Femur (tissue), 1 donor: ENCODE measurements around the gene ARHGEF19.
"Not testable (repeated sequence)": the region's sequence is repeated elsewhere in the genome, so short reads cannot be mapped to it uniquely, and the experiment has no call there.

Source experiments
- DNase-seq: peaks from one replicate; pipeline ENCODE4 v3.0.0-alpha.2; 2017

ARHGEF19 gene

DNA sequence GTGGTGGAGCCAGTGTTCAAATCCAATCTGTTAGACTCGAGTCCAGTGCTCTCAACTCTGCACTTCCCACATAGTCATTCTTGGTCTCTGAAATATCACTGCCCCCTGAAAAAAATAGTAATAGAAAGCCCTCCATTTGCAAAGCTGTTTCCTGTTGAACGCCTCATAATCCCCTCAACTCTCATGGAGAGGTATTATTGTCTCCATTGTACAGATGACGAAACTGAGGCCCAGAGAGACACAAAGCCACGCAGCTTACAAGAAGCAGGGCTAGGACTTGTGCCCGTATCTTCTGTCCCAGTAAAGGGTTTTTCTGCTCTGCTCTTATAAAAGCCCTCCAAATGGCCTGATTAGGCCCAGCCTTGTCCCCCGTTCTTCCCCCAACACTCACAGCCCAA, 6.2 kb upstream of the ARHGEF19 start:
- DNase-seq: no peak

DNA sequence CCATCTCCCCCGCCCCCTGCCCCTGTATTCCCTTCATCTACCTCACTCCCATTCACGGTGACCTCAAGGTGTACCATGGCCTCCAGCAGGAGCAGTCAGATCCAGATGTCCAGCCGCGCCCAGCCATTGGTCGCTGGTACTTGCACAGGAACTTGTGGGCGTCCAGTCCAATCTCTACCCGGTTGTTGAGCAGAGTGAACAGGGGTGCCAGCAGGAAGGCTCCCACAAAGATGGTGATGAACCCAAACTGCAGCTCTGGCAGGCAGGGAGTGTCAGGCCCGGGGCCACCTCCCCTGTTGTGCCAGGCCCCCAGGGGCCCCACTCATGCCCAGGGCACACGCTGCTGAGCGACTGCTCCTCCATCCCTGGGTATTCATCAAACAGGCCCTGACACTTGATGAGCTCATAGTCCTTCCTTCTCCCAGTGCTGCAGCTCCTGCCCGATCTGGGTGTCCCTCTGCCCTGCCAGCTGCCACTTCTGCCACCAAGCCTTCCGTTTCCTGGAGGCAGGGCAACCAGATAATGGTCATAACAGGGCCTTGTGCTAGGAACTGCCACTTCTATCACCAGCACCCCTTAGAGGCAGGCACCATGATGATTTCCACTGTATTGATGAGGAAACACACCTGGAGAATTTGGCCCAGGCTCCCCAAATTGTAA, 5.7 kb upstream of the ARHGEF19 start:
- DNase-seq: no peak

DNA sequence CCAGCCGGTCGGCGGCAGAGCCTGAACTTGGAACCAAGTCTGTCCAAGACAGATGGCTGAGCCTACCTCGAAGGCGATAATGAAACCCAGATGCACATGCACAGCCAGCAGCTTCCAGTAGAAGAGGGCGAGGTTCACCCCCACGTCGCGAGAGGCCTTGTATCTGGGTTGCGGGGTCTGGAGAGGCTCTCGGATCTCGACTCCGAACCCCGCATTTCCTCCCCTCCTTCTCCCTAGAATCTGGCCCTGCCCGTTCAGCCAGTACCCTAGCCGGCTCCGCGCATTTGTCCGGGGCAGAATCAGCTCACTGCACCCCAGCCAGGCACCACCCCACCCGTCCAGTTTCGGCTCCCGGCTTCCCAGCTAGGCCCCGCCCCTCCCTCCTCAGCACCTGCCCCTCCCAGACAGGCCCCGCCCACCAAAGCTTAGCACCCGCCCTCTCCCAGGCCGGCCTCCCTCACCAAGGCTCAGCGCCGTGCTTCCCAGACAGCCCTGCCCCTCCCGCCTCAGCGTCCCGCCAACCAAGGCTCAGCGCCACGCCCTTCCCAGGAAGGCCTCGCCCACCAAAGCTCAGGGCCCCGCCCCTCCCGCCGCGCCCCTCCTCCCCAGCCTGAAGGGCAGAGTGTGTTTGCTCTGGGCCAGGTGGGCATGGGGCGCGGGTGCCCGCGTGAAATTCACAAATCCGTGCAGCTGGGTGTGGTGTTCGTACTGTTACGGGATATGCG, 4.8 kb upstream of the ARHGEF19 start:
- peak; percentile 99 for DNase-seq

DNA sequence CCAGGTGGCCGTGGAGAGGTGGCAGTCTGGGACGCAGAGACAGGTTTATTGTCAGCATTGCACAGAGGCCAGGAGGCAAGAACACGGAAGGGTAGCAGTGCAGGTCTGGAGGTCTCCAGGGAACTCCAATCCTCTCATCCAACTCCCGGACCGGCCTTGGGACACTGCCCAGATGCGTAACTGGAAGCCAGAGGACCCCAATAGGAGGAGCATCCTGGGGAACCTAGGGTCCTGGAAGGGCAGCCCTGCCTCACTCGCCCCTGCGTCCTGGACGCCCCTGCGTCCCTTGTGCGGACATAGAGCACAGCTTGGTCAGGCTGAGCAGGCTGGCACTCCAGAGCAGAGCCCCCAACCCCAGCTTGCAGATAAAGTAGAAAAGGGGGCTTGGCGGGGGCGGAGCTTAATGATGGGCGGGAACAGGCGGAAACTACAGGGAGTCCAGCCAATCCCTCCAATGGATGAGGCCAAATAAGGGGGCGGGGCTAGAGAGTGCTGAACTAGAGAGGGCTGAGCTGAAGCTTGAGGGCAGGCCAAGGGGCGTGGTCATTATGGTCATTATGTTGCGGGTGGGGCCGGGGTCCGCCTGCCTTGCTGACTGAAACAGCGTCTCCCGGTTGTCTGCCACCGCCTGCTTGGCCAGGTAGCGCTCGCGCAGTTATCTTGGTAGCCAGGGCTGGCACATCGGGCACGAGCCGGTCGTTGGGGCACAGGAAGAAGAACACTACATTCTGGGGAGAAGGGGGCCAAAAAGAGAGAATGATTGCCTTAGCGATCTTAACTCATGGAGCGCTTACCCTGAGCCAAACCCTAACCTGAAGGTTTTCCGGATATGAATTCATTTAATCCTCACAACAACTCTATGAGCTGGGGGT, 3.7 kb upstream of the ARHGEF19 start:
- DNase-seq: peak; percentile 94

DNA sequence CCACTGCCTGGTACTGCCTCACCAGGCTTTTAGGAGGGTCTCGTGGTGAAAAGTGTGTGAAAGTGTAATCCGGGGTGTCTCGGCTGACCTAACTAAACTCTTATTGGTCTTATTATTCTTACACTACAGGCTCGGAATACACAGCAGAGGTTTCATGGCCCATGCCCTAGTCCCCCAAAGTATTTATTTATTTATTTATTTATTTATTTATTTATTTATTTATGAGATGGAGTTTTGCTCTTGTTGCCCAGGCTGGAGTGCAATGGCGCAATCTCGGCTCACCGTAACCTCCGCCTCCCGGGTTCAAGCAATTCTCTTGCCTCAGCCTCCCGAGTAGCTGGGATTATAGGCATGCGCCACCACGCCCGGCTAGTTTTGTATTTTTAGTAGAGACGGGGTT, 2.8 kb upstream of the ARHGEF19 start:
- DNase-seq: not testable (repeated sequence)

DNA sequence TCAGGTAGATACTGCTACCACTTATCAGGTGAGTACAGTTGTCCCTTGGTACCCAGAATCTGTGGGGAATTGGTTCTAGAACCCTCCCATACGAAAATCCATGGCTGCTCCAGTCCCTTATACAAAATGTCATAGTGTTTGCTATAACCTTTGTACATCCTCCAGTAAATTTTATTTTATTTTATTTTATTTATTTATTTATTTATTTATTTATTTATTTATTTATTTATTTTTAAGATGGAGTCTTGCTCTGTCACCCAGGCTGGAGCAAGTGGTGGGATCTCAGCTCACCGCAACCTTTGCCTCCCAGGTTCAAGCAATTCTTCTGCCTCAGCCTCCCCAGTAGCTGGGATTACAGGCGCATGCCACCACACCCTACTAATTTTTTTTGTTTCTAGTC, 1.1 kb upstream of the ARHGEF19 start:
- not testable (repeated sequence) for DNase-seq

DNA sequence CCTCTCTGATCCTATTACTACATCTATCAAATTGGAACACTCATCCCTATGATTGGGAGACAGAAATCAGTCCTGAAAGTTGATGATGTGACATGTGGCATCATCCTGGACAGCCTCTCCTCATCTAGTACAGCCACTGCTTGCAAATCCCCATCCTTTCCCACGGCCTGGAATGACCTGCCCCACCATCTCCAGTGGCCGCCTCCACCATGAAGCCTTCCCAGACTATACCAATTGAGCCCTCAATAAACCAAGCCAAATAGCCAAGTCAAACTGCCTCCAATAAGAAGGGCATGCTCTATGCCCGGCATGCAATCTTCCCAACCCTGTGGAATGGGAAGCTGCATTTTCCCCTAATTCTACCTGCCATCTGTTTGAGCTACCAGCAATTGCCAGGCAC, 561 bp upstream of the ARHGEF19 start:
- DNase-seq: no peak

DNA sequence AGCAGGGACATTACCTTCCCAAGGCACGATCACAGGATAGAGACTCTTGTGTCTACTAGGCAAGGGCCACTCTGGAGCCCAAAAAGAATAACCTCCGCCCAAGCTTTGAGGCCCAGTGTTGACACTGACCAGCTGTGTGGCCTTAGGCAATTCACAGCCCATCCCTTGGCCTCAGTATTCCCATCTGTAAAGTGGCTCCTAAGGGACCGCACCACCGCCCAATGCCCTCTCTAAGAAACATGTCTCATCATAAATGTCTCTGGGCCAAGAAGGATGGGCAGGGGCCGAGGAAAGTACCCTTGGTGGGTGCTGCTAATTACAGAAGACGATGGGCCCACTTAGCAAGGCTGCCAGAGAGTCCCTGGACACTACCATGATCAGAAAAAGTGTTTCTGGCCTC, 628 bp downstream of the ARHGEF19 start:
- DNase-seq: no peak

DNA sequence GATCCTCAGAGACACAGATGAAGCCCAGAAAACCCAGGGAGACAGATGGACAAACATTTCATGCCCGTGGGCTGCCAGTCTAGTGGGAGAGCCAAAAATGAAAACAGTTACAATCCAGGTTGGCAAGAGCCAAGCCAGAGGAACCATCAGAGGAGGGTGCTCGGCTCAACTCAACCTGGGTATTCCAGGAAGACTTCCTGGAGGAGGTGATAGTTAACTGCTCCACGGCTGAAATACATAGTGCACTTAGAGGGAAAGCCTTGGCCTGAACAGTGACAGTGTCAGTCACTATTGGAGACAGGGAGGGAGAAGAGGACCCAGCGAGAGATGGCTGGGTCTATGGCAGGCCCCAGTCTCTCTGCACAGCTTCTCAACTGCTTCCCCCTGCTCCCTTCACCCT, 1.9 kb downstream of the ARHGEF19 start:
- no peak for DNase-seq

DNA sequence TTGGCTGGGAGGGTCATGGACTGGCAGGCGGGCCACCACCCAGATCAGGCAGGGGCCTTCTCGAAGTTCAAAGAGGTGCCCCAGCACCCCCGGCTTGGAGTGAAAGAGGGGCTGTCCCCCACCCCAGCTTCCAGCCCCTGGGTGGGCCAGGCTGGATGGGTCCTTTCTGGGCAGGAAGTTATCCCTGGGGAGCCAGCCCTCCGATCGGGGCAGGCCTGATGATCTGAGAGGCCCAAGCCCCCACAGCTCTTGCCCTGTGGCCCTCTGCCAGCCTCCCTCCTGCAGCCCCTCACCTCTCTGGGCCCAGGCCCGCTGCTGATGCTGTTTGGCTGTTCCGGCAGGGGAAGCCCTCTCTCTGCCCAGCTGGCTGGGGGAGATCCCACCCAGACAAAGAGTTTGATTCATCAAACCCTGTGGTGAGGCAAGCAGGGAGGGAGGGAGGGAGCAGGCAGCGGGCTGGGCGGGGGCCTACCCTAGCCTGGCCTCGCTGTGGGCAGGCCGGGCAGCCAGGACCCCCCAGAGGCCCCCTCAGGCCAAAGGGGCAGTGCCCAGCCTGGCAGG, 2.5 kb downstream of the ARHGEF19 start:
- peak; percentile 76 for DNase-seq

DNA sequence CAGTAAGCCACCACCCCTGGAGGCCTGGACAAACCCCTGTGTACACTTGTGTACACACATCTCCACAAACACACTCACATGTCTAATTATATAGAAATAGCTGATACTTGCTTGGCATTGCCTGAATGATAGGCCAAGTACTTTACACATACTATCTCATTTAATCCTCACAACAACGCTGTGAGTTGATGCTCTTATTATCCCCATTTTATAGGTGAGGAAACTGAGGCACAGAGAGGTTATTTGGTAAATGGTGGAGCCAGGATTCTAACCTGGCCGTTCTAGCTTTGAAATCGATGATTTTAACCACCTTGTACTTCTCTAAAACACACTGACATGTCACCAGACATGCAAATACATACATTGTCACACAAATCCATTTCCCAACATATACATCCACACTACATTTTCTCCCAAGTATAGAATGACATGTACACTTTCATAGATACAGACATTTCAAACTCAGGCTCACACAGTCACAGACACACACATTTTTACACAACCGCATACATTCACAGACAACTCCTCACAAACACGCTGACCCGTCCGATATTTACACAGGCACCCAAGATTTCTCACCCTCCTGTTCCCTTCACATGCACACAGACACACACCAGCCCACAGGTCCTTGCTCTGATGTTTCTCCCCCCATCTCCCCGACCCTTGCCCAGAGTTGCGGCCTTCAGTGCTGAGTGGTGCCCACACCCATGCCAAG, 3.2 kb downstream of the ARHGEF19 start:
- DNase-seq: no peak

DNA sequence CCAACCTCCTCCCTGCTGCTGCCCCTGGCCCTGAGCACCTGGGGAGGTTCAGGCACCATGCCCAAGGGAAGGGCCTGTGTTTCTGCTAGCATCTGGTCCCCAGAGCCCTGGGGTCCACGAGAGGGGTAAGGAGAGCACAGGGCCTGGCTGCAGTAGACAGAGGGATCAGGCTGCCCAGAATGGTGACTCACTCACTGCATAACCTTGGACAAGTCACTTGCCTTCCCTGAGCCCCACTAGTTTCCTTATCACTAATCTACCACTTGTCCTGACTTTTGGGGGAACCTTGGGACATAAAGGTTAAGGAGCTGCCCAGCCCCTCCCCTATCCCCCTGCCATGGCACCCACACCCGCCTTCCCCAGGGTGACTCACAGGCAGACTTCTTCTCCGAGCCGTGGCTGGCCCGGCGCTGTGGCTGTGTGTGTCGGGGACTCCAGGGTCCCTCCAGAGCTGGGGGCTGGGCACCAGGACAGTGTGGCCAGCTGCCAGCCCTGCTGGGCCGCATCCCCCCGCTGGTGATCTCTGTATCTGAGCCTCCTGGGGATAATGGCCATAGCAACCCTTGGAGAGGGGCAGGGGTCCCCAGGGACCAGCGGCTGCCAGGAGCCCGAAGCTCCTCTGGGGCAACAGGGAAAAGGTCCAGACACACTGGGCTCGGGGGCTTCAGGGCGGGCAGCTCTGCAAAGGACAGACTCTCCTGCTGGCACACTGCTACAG, 4.0 kb downstream of the ARHGEF19 start:
- no peak for DNase-seq

DNA sequence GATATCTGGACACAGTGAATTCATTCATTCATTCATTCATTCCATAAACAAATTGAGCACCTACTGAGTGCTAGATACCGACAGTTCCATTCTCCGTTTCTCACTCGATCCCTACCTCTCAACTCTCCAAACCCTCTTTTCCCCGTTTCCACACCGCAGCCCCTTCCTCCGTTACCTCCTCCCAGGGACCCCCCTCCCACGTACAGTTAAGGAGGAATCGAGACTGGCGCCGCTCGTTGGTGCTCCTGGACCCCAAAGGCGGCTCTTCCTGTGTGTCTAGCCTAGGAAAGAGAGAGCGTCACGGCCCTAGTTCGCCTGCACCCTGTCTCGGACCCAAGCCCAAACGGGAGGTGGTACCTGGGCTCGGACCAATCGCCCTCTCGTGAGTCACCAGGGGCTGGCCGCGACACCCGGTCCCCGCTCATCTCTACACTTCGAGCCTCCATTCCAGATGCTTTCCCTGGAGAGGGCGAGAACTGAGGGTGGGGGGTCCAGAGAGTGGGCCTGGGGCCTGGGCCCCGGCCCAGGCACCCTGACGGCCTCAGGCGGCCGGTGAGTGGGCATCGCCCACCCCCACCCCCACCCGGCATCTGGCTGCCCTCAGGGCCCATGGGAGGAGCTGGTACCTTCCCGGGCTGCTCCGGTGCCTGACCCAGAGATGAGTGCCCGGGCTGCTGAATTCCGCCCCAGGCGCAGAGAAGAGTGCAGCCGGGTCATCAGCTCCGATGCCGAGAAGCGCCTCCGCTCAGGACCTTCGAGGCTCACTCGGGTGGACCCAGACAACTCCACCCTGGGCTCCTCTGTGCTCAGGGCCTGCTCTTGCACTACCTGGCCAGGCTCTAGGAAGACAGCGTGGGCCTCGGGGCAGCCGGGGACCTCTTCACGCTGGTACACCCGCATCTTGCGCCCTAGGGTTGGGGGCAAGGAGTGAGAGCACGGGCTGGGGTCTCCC, 4.9 kb downstream of the ARHGEF19 start:
- no peak for DNase-seq

DNA sequence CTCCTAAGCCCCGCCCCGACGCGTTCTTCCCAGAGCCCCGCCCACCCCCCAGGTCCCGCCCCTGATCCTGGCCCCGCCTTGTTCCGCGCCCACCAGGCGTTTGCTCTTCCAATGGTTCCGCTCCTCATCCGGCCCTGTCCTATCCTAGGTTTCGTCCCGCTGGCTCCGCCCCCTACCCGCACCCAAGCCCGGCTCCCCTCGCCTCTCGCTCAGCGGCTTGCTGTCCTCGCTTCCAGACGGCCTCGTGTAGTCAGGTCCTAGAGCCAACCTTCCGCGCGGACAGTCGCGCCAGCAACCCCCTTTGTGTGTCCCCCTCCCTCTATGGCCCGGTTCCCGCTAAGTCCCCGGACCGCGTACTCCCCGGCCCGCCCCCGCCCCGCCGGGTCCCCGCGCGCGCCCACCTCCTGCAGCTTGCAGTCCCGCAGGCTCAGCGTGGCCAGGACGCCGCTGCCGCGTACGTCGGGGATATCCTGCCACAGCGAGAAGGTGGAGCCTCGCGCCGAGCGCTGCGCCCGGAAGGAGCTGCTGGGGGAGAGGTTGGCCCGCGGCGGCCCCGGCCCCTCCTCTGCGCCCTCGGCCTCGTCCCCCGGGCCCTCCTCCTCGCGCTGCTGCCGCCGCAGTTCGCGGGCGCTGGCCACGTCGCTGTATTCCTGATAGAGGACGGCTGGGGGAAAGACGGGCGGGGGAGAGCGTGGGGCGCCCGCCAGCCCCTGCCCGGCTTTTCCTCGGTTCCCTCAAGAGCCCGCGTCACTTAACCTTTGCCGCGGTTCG, 5.7 kb downstream of the ARHGEF19 start:
- peak; percentile 99 for DNase-seq

DNA sequence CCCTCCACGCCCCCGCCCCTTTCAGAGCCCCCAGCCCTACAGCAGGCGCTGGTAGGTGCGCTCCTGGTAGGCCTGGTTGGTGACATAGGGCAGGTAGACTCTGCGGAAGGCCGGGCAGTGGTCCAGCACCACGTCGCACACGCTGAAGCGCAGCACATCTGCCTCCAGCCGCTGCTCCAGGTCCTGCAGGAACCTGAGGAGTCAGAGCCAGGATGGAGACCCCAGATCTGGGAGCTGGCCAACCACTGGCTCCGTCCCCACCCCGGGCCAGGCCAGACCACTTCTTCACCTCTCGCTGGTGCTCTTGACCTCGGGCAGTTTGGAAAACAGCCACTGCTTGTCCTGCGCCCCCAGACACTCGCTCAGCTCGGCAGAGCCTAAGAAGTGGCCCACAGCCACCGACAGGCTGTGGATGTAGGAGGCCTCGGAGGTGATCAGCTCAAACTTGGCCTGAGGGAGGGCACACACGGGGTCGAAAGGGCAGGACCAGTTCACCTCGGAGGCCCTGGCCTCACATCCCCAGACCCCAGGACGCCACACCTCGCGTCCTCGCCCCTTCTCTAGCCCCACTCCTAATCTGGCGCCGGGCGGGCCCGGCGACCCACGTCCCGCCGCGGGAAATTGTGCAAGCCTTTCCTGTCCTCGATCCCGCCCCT, 6.4 kb downstream of the ARHGEF19 start:
- DNase-seq: no peak

DNA sequence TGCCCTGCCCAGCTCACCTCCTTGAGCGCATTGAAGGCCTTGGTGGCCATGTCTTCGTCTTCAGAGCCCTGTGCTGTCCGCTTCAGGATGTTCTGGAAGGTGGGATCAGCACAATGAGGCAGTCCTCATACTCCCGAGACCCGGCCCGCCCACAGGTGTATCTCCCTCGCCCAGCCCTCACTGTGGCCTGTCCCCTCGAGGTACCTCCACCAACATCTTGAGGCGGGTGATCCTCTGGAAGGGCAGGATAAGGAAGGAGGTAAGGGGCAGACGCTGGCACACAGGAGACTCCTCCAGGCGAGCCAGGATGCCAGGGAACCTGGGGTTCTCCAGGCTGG, 7.1 kb downstream of the ARHGEF19 start:
- no peak for DNase-seq

DNA sequence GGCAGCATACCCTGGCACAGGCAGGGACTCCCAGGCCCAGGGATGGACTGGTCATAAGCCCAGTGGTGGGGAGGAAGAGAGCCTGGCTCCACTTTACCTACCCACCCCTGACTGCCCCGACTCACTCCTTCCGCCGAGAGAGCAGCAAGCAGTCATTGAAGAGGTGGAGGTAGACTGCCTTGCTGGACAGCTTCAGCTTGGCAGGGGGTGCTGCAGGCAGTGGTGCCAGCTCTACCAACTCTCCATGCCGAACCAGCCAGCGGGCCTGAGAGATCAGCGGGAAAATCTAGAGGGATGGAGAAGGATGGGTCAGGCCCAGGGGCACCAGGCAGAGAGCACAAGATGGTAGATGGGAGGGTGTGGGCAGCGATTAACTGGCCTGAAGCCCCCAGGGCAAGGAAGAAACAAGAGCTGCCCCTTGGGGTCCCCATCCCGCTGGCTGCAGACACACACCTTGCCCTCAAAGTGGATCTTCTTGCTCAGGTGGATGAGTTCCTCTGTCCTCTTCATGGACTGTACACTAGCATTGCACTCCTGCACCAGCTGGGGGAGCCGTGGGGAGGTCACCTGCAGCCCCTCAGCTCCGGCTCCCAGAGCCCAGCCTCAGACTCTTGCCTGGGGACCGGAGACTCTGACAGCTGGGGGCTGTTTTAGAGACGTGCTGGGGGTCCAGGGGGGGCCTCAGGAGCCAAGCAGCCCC, 7.7 kb downstream of the ARHGEF19 start:
- no peak for DNase-seq

DNA sequence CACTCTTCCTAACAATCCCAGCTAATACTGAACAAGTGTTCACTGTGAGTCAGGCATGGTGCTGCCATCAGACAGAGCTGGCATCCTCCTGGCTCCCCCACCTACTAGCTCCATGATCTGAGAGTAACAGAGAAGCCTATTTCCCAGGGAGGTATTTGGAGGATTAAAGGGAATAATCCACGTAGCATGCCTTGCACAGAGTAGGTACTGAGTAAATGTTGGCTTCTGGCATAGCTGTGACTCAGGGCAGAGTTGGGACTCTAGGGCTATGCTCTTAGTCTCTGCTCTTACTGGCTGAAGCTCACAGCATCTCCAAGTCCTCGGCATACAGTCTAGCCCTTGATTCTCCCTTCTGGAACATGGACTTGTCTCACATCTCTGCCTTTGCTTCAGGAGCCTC, 8.2 kb downstream of the ARHGEF19 start:
- DNase-seq: no peak

DNA sequence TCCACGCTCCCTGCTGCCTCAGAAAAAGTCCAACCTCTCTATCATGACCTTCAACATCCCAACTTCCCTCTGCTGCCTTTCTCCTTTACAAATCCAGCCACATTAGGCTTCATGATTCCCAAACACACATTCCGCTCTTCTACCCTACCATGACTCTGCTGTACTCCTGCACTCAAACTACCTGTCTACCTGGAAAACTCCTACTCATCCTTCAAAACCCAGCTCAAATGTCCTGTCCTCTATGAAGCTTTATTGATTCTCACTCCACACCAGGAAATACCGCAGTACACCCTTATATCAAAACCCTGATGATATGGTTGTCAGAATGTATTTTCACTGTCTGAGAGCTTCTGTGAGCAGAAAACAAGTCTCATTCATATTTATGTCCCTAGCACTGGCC, 8.9 kb downstream of the ARHGEF19 start:
- no peak for DNase-seq
